Stimulated activated CD8-positive, alpha-beta memory T cell treated with anti-CD3 and anti-CD28 coated beads, Interleukin-4, amount 100 ng/mL, for 1 hour (primary cell): ENCODE data around the gene RNPEPL1.

Source experiments
- DNase-seq, 2 donors: peaks; one replicate each; pipeline ENCODE4 v3.0.0-alpha.2; 2020; ENCODE audit warnings: low read depth in 2 of 2, low spot score in 1 of 2

Gene RNPEPL1

DNA sequence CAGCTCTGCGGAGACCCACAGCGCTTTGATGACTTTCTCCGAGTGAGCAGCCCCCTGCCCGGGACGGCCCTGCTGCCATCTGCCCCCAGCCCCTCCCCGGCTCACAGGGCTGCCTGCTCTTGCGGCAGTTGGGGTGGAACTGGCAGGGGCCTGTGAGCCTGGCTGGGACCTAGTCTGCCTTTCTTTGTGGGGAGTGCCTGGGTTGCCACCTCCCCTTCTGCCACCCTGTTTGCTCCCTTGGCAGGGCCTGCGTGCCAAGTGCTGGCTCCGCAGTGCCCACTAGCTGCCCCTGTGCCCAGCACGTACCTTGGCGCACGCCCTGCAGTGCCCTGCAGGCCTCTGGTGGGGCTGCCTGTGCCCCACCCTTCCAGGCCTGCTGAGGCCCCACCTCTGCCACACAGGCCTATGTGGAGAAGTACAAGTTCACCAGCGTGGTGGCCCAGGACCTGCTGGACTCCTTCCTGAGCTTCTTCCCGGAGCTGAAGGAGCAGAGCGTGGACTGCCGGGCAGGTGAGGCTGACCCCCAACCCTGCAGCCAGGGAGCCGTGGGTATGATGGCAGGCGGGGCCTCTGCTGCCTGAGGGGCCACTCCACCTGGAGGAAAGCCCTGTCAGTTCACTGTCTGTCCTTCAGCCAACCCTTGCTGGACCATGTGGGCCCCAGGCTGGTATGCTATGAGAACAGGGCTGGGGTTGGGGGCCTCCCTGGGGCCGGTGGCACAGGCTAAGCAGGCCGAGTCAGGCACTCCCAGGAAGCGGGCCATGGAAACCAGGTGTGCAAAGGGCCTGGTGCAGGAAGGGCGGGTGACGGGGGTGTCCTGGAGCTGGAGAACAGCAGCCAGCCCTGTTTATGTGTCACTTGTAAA, 7.0 kb downstream of the RNPEPL1 start:
- DNase-seq, result no peak

DNA sequence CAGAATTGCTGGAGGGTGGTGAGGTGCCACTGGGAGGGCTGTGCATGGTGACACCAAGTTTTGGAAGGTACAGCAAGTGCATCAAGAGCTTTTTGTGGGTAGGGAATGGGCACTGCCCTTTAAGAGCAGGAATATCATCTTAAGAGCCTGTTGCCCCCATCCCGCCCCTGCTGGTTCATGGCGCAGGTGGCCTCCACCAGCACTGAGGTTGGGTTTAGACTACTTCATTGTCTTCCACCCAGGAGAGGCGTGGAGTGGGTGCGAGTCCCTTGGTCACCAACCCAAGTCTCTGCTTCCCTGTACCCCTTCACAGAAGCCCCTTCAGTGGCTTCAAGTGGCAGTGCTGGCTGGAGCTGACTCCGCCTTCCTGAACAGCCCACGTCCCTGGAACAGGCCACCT, 7.8 kb downstream of the RNPEPL1 start:
- no peak for DNase-seq

DNA sequence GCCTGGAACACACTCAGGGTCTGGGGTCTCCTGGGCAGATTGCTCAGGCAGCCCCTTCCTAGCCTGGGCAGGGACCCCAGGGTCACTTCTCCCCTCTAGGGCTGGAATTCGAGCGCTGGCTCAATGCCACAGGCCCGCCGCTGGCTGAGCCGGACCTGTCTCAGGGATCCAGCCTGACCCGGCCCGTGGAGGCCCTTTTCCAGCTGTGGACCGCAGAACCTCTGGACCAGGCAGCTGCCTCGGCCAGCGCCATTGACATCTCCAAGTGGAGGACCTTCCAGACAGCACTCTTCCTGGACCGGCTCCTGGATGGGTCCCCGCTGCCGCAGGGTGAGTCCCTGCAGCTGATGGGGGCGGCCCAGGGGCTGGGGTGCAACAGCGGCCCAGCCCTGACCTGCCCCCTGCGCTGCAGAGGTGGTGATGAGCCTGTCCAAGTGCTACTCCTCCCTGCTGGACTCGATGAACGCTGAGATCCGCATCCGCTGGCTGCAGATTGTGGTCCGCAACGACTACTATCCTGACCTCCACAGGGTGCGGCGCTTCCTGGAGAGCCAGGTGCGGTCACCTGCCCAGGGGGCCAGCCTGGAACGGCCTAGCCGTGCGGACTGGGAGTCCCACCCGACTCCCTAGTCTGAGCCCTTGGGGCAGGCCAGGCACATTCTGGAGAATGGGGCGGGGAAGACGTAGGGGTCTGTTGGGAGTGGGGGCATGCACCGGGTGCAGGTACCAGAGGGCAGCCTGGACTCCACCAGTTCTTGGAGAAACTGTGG, 8.3 kb downstream of the RNPEPL1 start:
- no peak for DNase-seq

GRCh38 chr2:240577281-240578109, 9.2 kb downstream of the RNPEPL1 start:
- DNase-seq, result no peak

GRCh38 chr2:240578110-240578450, 9.8 kb downstream of the RNPEPL1 start:
- no peak for DNase-seq

- no peak for DNase-seq
Measured at GRCh38 chr2:240578488-240578887, 10.2 kb downstream of the RNPEPL1 start.

GRCh38 chr2:240579071-240579762, 10.9 kb downstream of the RNPEPL1 start:
- no peak for DNase-seq

DNA sequence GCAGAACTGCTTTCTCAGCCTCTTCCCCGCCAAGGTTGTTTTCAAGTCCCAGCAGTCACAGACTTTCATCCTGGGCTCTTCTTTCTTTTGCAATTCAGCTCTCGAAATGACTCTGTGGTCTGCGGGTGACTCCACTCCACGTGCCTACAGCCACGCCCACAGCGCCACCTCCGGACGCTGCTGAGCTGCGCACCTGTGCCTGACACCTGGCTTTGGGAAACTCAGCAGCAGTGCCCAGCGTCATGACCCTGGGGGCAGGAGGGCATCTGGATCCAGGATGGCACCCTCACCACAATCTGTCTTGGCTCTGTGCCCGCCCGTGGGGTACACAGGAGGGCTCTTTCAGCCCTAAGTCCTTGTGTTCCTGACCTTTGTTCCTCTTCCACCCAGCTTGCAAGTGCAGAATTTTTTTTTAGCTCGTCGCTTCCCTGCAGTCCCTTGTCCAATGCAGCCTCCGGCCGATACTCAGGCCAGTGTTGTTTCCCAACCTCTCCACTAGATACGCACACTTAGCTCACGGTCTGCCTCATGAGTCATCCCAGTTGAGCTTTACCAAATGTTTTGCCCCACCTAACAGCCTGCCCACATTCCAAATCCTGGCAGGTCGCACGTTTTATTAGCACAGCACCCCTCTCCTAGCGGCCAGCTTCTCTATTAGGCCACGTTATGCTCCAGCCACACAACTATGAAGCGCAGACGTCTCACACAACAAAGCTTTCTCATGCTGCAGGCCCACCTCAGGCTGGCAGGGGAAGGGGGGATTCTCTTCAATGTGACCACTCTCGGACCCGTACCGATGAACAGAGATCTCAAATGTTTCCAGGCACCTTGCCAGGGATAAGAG, 11.7 kb downstream of the RNPEPL1 start:
- peak in 1 of 2 donors; percentile 52 for DNase-seq

- DNase-seq, result no peak
Measured at GRCh38 chr2:240581811-240582210, 13.5 kb downstream of the RNPEPL1 start.

GRCh38 chr2:240582781-240583180, 14.5 kb downstream of the RNPEPL1 start:
- no peak for DNase-seq

- DNase-seq, result no peak
Measured at GRCh38 chr2:240583774-240584173, 15.5 kb downstream of the RNPEPL1 start.

- no peak for DNase-seq
Measured at GRCh38 chr2:240584486-240585031, 16.3 kb downstream of the RNPEPL1 start.

GRCh38 chr2:240585101-240585500, 16.8 kb downstream of the RNPEPL1 start:
- no peak for DNase-seq

GRCh38 chr2:240585681-240586197, 17.5 kb downstream of the RNPEPL1 start:
- no peak for DNase-seq

GRCh38 chr2:240586198-240586918, 18.1 kb downstream of the RNPEPL1 start, which contains the start of gene CAPN10:
CAPN10 (plus strand) TSS chr2:240586734; CDS start chr2:240586912, 178 bp downstream.
- DNase-seq, result peak; percentile 96 to 97

DNA sequence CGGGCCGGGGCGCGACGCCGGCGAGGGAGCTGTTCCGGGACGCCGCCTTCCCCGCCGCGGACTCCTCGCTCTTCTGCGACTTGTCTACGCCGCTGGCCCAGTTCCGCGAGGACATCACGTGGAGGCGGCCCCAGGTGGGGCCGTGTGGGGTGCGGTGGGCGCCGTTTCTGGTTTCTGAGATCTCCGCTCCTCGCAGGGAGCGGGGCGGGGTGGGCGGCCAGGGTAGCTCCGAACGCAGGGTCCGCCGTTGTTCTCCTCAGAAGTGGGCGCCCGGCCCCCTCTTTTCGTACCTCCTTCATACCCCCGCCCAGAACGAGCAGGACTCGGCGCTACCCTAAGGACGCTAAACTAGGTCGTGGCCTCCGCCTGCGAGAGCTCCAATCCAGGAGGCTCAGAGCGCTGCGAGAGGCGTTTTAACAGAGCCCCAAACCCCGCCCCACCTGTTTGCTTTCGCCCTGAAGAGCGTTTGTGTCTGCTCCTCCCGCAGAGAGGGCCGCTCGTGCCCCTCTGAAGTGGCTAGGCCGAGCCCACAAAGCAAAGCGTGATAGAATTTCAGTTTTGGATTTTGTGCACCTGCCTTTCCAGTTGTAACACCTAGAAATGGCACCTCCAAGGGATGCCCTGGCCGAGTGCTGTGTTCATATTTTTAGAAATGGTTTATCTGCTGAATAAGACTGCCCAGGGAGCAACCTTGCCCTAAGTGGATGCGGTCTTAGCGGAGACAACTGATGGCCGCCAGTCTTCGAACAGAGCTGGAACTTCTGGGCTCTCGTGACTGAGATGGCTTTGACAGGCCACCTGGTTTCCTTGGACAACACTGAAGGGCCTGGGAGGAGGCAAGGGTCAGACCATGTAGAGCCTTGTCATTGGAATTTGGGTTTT, 18.9 kb downstream of the RNPEPL1 start:
- no peak for DNase-seq

DNA sequence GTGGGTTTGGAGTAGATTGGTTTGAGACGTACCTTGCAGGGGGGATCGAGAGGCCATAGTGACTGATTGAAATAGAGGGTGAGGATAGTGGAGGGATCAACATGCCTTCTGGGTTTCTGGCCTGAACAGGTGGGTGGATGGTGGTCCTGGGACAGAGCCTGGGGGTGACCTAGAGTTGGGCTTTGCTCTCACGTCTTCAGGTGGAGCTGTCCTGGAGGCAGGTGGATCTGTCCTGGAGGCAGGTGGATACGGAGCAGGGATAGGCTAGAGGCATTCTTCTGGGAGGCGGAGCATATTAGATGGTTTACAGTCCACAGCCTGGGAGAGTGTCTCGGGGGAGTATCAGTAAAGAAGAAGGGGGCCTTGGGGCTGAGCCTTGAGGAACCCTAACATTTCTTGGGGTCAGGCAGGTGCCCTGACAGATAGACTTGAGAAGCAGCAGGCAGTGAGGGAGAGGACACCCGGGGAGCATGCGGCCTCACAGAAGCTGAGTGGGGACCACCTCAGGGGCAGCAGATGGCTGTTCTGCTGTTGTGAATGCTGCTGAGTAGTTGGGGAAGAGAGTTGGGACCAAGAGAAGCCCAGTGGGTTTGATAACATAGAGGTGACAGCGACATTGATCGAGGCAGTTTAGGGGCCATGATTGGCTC, 19.8 kb downstream of the RNPEPL1 start:
- DNase-seq, result no peak
